ENCODE data around the gene FCRLB.
"Not testable (repeated sequence)": the region's sequence is repeated elsewhere in the genome, so short reads cannot be mapped to it uniquely, and the experiment has no call there.

FCRLB gene

GRCh38 chr1:161719325-161719611 lies 2.1 kb upstream of the FCRLB start:
- no peak for DNase-seq (ENCODE audit: low read depth)

GRCh38 chr1:161720422-161720821 lies 922 bp upstream of the FCRLB start:
- DNase-seq (ENCODE audit: low read depth) = no peak

- no peak for DNase-seq (ENCODE audit: low read depth)
Observed at GRCh38 chr1:161721738-161722343, 497 bp downstream of the FCRLB start.

GRCh38 chr1:161722406-161722805 lies 1.1 kb downstream of the FCRLB start:
- DNase-seq (ENCODE audit: low read depth) = no peak

GRCh38 chr1:161723459-161724141 lies 2.3 kb downstream of the FCRLB start:
- no peak for DNase-seq (ENCODE audit: low read depth)

- not testable (repeated sequence) for DNase-seq (ENCODE audit: low read depth)
Observed at GRCh38 chr1:161725258-161725907, 4.0 kb downstream of the FCRLB start.

- no peak for DNase-seq (ENCODE audit: low read depth)
Observed at GRCh38 chr1:161725908-161726472, 4.6 kb downstream of the FCRLB start.

GRCh38 chr1:161726473-161727255 lies 5.3 kb downstream of the FCRLB start:
- no peak for DNase-seq (ENCODE audit: low read depth)

GRCh38 chr1:161727256-161727924 lies 6.0 kb downstream of the FCRLB start:
- no peak for DNase-seq (ENCODE audit: low read depth)

GRCh38 chr1:161728376-161729226 lies 7.3 kb downstream of the FCRLB start:
- no peak for DNase-seq (ENCODE audit: low read depth)

- DNase-seq (ENCODE audit: low read depth) = no peak
Observed at GRCh38 chr1:161730050-161730564, 8.8 kb downstream of the FCRLB start.

- no peak for DNase-seq (ENCODE audit: low read depth)
Observed at GRCh38 chr1:161731241-161731640, 9.9 kb downstream of the FCRLB start.

GRCh38 chr1:161731981-161732718 lies 10.8 kb downstream of the FCRLB start:
- DNase-seq (ENCODE audit: low read depth) = no peak

GRCh38 chr1:161733526-161733925 lies 12.2 kb downstream of the FCRLB start:
- DNase-seq (ENCODE audit: low read depth) = no peak

GRCh38 chr1:161735837-161736236 lies 14.5 kb downstream of the FCRLB start:
- DNase-seq (ENCODE audit: low read depth) = no peak

GRCh38 chr1:161736335-161736969 lies 15.1 kb downstream of the FCRLB start:
- DNase-seq (ENCODE audit: low read depth) = no peak

GRCh38 chr1:161737625-161738024 lies 16.3 kb downstream of the FCRLB start:
- DNase-seq (ENCODE audit: low read depth) = no peak

GRCh38 chr1:161738627-161739287 lies 17.4 kb downstream of the FCRLB start:
- DNase-seq (ENCODE audit: low read depth) = no peak

Data from HS-27A (cell line).